Left ventricle myocardium inferior (tissue), 1 donor: Measurements from ENCODE around the gene TAS2R60. TPM values are rescaled to one million over a fixed set of nuclear protein-coding genes. Genes with fewer than 3 reads are reported as not detected.
A peak's percentile ranks its signal among the peaks of the same experiment; 100 is the strongest.
"Not testable (repeated sequence)": the region's sequence is repeated elsewhere in the genome, so short reads cannot be mapped to it uniquely, and the experiment has no call there.

Experiments used
- DNase-seq: peaks from one replicate; pipeline ENCODE4 v3.0.0-alpha.2; 2020
- H3K27ac ChIP-seq: fragments of 200-600 bp; replicated peaks from 2 replicates; pipeline ENCODE4 v1.8.0; 2021
- H3K27me3 ChIP-seq: fragments of 200-600 bp; 2 replicates; pipeline ENCODE4 v1.8.0; 2021; ENCODE audit warnings: low read depth
- H3K36me3 ChIP-seq: fragments of 200-600 bp; 2 replicates; pipeline ENCODE4 v1.8.0; 2021
- H3K4me1 ChIP-seq: fragments of 200-600 bp; 2 replicates; pipeline ENCODE4 v1.8.0; 2021
- H3K4me3 ChIP-seq: fragments of 200-600 bp; 2 replicates; pipeline ENCODE4 v1.8.0; 2021; ENCODE audit warnings: mild to moderate bottlenecking, moderate library complexity
- H3K9me3 ChIP-seq: fragments of 200-600 bp; replicated peaks from 2 replicates; pipeline ENCODE4 v1.8.0; 2021
- CTCF ChIP-seq: fragments of 200-600 bp; IDR thresholded peaks from 2 replicates; pipeline ENCODE4 v1.8.0; 2021; ENCODE audit warnings: antibody characterized with exemption, mild to moderate bottlenecking, borderline replicate concordance
- intact Hi-C: fragments of 100-400 bp; cut with micrococcal nuclease; formaldehyde crosslinking; loops from one replicate; pipeline ENCODE4 v1.11.0; 2022
- total RNA-seq: library from RNA; stranded (reverse); fragmentation: NEBNext Ultra II Directional; extraction: Animal tissue kit (Norgen Biotek cat#: 25700); gene quantifications from one replicate; pipeline ENCODE4 v1.2.1, GENCODE V29; 2021
- donor health status: DM: no; HTN: yes; CAD: no; lungs with severe emphysema.

The TAS2R60 gene
- total RNA-seq, 1 donor from 2014 or later: not detected

GRCh38 chr7:143415742-143416397, 27.4 kb upstream of the TAS2R60 start:
- no peak overlapping the region for H3K4me3 ChIP-seq
- H3K27me3 ChIP-seq: peaks cover 76% of the 10 kb centered on the region
- intact Hi-C loops: loop anchor here (5.0 to 10.0 kb wide), 2 partner anchors 51 to 174 kb away; partner anchors contain the start of gene FAM131B
- no peaks in the 10 kb centered on the region for H3K36me3 ChIP-seq
- H3K9me3 ChIP-seq: no peaks in the 10 kb centered on the region
- no peak for TF ChIP-seq CTCF
- no peak for DNase-seq
- peaks cover 8% of the 10 kb centered on the region for H3K4me1 ChIP-seq
- H3K27ac ChIP-seq: no peak overlapping the region

DNA sequence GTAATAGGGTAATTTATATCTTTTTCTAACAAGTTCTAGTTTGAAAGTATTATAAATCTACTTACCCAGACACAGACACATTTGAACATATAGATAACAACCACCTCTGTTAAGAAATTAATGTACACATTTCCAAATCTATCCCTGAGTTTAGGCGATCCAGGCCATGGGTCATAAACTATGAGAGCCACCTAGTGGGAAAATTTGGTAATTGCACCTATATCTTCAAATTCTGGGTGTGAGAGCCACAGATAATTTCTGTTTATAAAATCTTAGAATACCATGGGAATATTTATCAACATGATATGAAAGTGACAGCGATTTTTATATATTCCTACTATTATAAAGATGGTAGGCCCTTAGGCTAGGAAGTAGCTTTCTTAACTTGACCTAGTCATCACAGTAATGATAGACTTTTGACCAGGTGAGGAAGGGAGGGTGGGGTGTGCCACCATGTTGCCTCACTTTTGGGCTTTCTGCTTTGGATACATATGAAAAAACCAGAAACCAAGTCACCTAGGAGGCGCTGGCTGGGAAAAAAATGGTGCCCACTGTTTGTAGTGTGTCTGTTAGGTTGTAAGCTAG, 26.6 kb upstream of the TAS2R60 start:
- H3K9me3 ChIP-seq: no peaks in the 10 kb centered on the region
- DNase-seq: no peak

GRCh38 chr7:143417734-143418383, 25.4 kb upstream of the TAS2R60 start:
- no peak for DNase-seq
- intact Hi-C loops: loop anchor here (5.0 to 10.0 kb wide), 2 partner anchors 53 to 176 kb away; partner anchors contain the start of gene FAM131B
- H3K27me3 ChIP-seq: peaks cover 57% of the 10 kb centered on the region

More for the DNA sequence above, 26.6 kb upstream of the TAS2R60 start:
- no peak overlapping the region for H3K27ac ChIP-seq
- peaks cover 69% of the 10 kb centered on the region for H3K27me3 ChIP-seq
- H3K36me3 ChIP-seq: no peaks in the 10 kb centered on the region
- intact Hi-C loops: loop anchor here (5.0 to 10.0 kb wide), 2 partner anchors 52 to 174 kb away; partner anchors contain the start of gene FAM131B
- H3K4me1 ChIP-seq: peaks cover under 1% of the 10 kb centered on the region
- TF ChIP-seq CTCF: peak; percentile 85
- H3K4me3 ChIP-seq: no peak overlapping the region

DNA sequence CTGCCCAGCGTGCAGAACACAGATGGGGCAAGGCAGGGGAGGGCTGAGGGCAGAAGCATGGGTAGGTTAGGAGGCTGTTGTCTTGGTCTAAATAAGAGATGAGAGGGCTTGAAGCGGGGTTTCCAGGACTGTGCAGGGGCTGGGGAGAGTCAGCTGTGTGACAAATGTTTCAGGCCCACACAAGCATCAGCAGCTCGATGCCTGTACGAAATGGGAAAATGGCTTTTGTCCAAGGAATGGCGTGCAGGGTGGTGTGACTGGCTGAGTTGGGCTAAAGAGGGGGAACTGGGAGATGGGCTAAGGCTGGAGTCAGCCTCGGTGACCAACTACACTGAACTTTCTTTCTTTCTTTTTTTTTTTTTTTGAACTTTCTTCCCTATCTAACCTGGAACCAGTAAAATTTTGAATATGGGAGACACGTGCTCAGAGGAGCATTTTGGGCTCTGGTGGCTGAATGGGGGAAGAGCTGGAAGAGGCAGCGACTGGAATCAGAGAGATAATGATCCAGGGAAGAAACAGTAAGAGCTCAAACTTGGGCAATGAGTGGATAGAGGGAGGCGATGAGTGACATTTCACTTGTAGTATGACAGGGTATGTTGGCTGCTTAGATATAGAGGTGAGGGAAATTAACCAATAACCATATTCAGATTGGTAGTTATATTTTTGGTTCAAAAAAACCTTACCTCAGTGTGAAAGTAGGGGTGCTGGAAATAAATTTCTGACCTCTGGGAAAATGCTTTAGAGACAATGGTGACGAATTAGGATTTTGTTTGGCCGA, 24.4 kb upstream of the TAS2R60 start:
- Histone ChIP-seq H3K4me3 (no peak overlapping the region), H3K9me3 (no peaks in the 10 kb centered on the region), H3K27me3 (peaks cover 48% of the 10 kb centered on the region), H3K36me3 (no peaks in the 10 kb centered on the region), H3K27ac (no peak overlapping the region), H3K4me1 (no peaks in the 10 kb centered on the region)
- intact Hi-C loops: loop anchor here (5.0 to 10.0 kb wide), 2 partner anchors 54 to 177 kb away; partner anchors contain the start of gene FAM131B
- no peak for TF ChIP-seq CTCF
- DNase-seq: no peak

More at GRCh38 chr7:143417734-143418383, 25.4 kb upstream of the TAS2R60 start:
- Histone ChIP-seq H3K9me3 (no peaks in the 10 kb centered on the region), H3K4me1 (no peaks in the 10 kb centered on the region), H3K4me3 (no peak overlapping the region), H3K36me3 (no peaks in the 10 kb centered on the region), H3K27ac (no peak overlapping the region)
- TF ChIP-seq CTCF: no peak

DNA sequence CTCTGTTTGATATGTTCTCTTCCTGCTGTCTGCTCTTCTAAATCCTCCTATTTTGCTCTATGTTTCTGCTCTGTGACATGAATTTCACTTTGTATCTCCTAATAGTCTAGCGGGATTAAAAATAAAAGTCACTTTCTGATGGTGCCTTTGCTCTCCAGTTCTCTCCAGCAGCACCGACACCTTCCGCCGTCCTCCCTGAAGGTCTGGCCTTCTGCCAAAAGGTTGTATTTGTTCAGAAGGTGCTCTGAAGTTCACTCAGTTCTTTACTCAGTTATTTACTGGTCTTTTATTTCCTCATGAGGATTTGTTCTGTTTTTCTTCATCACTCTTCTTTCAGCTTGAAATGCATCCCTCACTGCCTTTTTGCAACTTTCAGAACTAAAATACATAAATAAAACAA, 23.4 kb upstream of the TAS2R60 start:
- H3K9me3 ChIP-seq: no peaks in the 10 kb centered on the region
- intact Hi-C loops: loop anchor here (5.0 to 10.0 kb wide), 2 partner anchors 55 to 178 kb away; partner anchors contain the start of gene FAM131B
- no peaks in the 10 kb centered on the region for H3K36me3 ChIP-seq
- H3K27me3 ChIP-seq: peaks cover 39% of the 10 kb centered on the region
- H3K4me3 ChIP-seq: no peak overlapping the region
- DNase-seq: no peak
- TF ChIP-seq CTCF: no peak
- H3K27ac ChIP-seq: no peak overlapping the region
- no peaks in the 10 kb centered on the region for H3K4me1 ChIP-seq

GRCh38 chr7:143420624-143421023, 22.6 kb upstream of the TAS2R60 start:
- peaks cover 31% of the 10 kb centered on the region for H3K27me3 ChIP-seq
- H3K9me3 ChIP-seq, H3K36me3 ChIP-seq, H3K27ac ChIP-seq, H3K4me1 ChIP-seq, DNase-seq, H3K4me3 ChIP-seq, intact Hi-C loops: not testable (repeated sequence)
